Measurements from ENCODE around the gene KLC3. TPM values are rescaled to one million over a fixed set of nuclear protein-coding genes. Genes with fewer than 3 reads are reported as not detected.

The KLC3 gene
- total RNA-seq, 1 experiment from 2014 or later = 4.8 TPM

DNA sequence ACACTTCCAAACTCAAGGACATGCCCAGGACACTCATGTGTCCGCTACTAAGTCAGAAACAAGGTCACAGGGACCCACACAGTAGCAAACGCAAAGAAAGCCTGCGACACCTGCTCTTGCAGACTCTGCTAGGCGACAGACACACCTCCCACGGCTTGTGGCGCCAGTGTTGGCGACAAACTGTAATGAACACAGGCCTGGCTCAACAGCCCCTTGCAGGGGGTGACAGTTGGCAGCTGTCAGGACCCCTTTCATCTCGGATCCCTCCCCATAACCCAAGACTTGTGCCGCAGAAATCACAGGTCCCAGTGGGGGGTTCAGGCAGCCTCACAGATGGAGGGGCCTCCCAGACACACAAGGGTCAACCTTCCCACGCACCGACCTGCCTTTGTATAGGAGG lies 18.2 kb upstream of the KLC3 start:
- Histone ChIP-seq H4K91ac (ENCODE audit: insufficient read length, low read depth, low read length) (no peak overlapping the region), H2BK5ac (ENCODE audit: insufficient read length, low read length) (no peak overlapping the region), H2BK15ac (ENCODE audit: low read depth, low read length) (no peak overlapping the region), H4K5ac (ENCODE audit: insufficient read length, low read depth, low read length) (no peak overlapping the region), H3K23me2 (ENCODE audit: insufficient read length, low read depth, low read length, poor library complexity, severe bottlenecking) (no peaks in the 10 kb centered on the region), H2BK12ac (ENCODE audit: insufficient read length, low read depth, low read length) (no peak overlapping the region), H2AFZ (ENCODE audit: low read length) (no peak overlapping the region), H3K79me1 (ENCODE audit: insufficient read depth, low read depth, low read length, poor library complexity, severe bottlenecking) (no peaks in the 10 kb centered on the region), H3T11ph (ENCODE audit: low read length) (no peak overlapping the region), H3K27me3 (ENCODE audit: insufficient read depth, low read length) (no peaks in the 10 kb centered on the region), H3K56ac (ENCODE audit: insufficient read length, low read depth, low read length) (no peak overlapping the region), H3K4me2 (ENCODE audit: insufficient read depth, insufficient read length, low read length) (no peak overlapping the region), H4K20me1 (ENCODE audit: control insufficient read depth, insufficient read depth, insufficient read length) (no peaks in the 10 kb centered on the region), H3K4me1 (ENCODE audit: insufficient read depth, low read length) (no peaks in the 10 kb centered on the region), H3K9ac (ENCODE audit: extremely low read depth, insufficient read length, low read length) (no peak overlapping the region), H3K23ac (ENCODE audit: insufficient read length, low read depth, low read length) (no peak overlapping the region), H2AK5ac (ENCODE audit: insufficient read length, low read length) (no peak overlapping the region), H3K27ac (ENCODE audit: insufficient read length, low read depth, low read length) (no peak overlapping the region), H3K4ac (ENCODE audit: low read depth, low read length) (no peak overlapping the region), H2BK120ac (ENCODE audit: low read depth, low read length, poor library complexity, severe bottlenecking) (no peak overlapping the region), H3K14ac (ENCODE audit: insufficient read depth, low read length) (no peak overlapping the region), H3K18ac (ENCODE audit: insufficient read length, low read depth, low read length) (no peak overlapping the region), H4K8ac (replicated peaks; ENCODE audit: insufficient read length, low read depth, low read length) (no peak overlapping the region), H3K79me2 (ENCODE audit: insufficient read depth, low read length) (no peaks in the 10 kb centered on the region), H2BK20ac (ENCODE audit: low read depth, low read length, poor library complexity, severe bottlenecking) (no peak overlapping the region), H3K9me3 (ENCODE audit: control insufficient read depth, low read depth, low read length) (no peaks in the 10 kb centered on the region)
- H3K27me3 Mint-ChIP-seq (ENCODE audit: low read depth) = peaks cover 54% of the 10 kb centered on the region
- no peak overlapping the region for H3K4me3 Mint-ChIP-seq
- WGBS (ENCODE audit: extremely low coverage, insufficient read length, low lambda C conversion rate) = no CpG with 5 or more reads among the region's 11 CpGs
- DNase-seq = no peak
- TF ChIP-seq, protein P1, sequence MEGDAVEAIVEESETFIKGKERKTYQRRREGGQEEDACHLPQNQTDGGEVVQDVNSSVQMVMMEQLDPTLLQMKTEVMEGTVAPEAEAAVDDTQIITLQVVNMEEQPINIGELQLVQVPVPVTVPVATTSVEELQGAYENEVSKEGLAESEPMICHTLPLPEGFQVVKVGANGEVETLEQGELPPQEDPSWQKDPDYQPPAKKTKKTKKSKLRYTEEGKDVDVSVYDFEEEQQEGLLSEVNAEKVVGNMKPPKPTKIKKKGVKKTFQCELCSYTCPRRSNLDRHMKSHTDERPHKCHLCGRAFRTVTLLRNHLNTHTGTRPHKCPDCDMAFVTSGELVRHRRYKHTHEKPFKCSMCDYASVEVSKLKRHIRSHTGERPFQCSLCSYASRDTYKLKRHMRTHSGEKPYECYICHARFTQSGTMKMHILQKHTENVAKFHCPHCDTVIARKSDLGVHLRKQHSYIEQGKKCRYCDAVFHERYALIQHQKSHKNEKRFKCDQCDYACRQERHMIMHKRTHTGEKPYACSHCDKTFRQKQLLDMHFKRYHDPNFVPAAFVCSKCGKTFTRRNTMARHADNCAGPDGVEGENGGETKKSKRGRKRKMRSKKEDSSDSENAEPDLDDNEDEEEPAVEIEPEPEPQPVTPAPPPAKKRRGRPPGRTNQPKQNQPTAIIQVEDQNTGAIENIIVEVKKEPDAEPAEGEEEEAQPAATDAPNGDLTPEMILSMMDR (conservative IDR thresholded peaks at IDR 0.05) = no peak
- peak overlapping the region in 1 of 3 experiments; percentile 80; a peak in 1 of 7 replicates for H3K27ac Mint-ChIP-seq
- H3K4me1 Mint-ChIP-seq = peaks cover 15 to 28% of the 10 kb centered on the region in 2 experiments
- no peaks in the 10 kb centered on the region; a peak in 1 of 5 replicates for H3K9me3 Mint-ChIP-seq
- H3K36me3 Mint-ChIP-seq (ENCODE audit: insufficient read depth in 1 of 3, low read depth in 3 of 3) = no peaks in the 10 kb centered on the region

Data from H9 (cell line).